ENCODE data around the gene TBX3.

- TF ChIP-seq EZH2 (IDR thresholded peaks at IDR 0.05) (no peak), CTCF (IDR thresholded peaks at IDR 0.05) (no peak)
Measured at GRCh38 chr12:114697243-114697716, 13.3 kb upstream of the TBX3 start.
